H9 (cell line): ENCODE results near the gene EHD3. TPM values are rescaled to one million over a fixed set of nuclear protein-coding genes. Genes with fewer than 3 reads are reported as not detected.

ENCODE experiments used
- DNase-seq: peaks from one replicate; pipeline ENCODE4 v3.0.0-alpha.2; 2017
- H2AFZ ChIP-seq: one replicate; pipeline ENCODE4 v1.6.1; 2013; ENCODE audit warnings: mild to moderate bottlenecking, low read length, control low read depth, moderate library complexity
- H2AK5ac ChIP-seq: 2 replicates; pipeline ENCODE4 v1.6.1; 2013; ENCODE audit warnings: low read length, control low read depth, mixed read lengths; ENCODE audit not compliant: insufficient read length
- H2BK120ac ChIP-seq: one replicate; pipeline ENCODE4 v1.6.1; 2013; ENCODE audit warnings: low read depth, mild to moderate bottlenecking, low read length, control low read depth, inconsistent platforms; ENCODE audit not compliant: poor library complexity, severe bottlenecking
- H2BK12ac ChIP-seq: 2 replicates; pipeline ENCODE4 v1.6.1; 2013; ENCODE audit warnings: low read length, control low read depth, mixed read lengths, low read depth; ENCODE audit not compliant: insufficient read length
- H2BK15ac ChIP-seq: 2 replicates; pipeline ENCODE4 v1.6.1; 2013; ENCODE audit warnings: low read depth, low read length, control low read depth
- H2BK20ac ChIP-seq: one replicate; pipeline ENCODE4 v1.6.1; 2013; ENCODE audit warnings: low read depth, mild to moderate bottlenecking, low read length, control low read depth, inconsistent platforms; ENCODE audit not compliant: poor library complexity, severe bottlenecking
- H2BK5ac ChIP-seq: 2 replicates; pipeline ENCODE4 v1.6.1; 2013; ENCODE audit warnings: low read length, control low read depth, mixed read lengths; ENCODE audit not compliant: insufficient read length
- H3K14ac ChIP-seq: 2 replicates; pipeline ENCODE4 v1.6.1; 2013; ENCODE audit warnings: low read length, control low read depth; ENCODE audit not compliant: insufficient read depth
- H3K18ac ChIP-seq: 2 replicates; pipeline ENCODE4 v1.6.1; 2013; ENCODE audit warnings: low read depth, mild to moderate bottlenecking, mixed read lengths, low read length, control low read depth; ENCODE audit not compliant: insufficient read length
- H3K23ac ChIP-seq: 2 replicates; pipeline ENCODE4 v1.6.1; 2013; ENCODE audit warnings: low read length, control low read depth, mixed read lengths, low read depth; ENCODE audit not compliant: insufficient read length
- H3K23me2 ChIP-seq: 2 replicates; pipeline ENCODE4 v1.6.1; 2013; ENCODE audit warnings: low read depth, mild to moderate bottlenecking, mixed read lengths, low read length, control low read depth; ENCODE audit not compliant: insufficient read length, poor library complexity, severe bottlenecking
- H3K27ac ChIP-seq: 2 replicates; pipeline ENCODE4 v1.5.1; 2013; ENCODE audit warnings: low read length, control low read depth, mixed read lengths, low read depth; ENCODE audit not compliant: insufficient read length
- H3K27me3 ChIP-seq: 2 replicates; pipeline ENCODE4 v1.6.1; 2013; ENCODE audit warnings: low read length, control low read depth, inconsistent platforms; ENCODE audit not compliant: insufficient read depth
- H3K4ac ChIP-seq: 2 replicates; pipeline ENCODE4 v1.6.1; 2013; ENCODE audit warnings: low read depth, mild to moderate bottlenecking, control low read depth, inconsistent platforms, low read length, moderate library complexity
- H3K4me1 ChIP-seq: 2 replicates; pipeline ENCODE4 v1.6.1; 2013; ENCODE audit warnings: low read length, control low read depth, inconsistent platforms; ENCODE audit not compliant: insufficient read depth
- H3K4me2 ChIP-seq: 2 replicates; pipeline ENCODE4 v1.6.1; 2013; ENCODE audit warnings: low read length, control low read depth, mixed read lengths; ENCODE audit not compliant: insufficient read length, insufficient read depth
- H3K56ac ChIP-seq: 2 replicates; pipeline ENCODE4 v1.6.1; 2013; ENCODE audit warnings: low read depth, mild to moderate bottlenecking, mixed read lengths, low read length, control low read depth; ENCODE audit not compliant: insufficient read length
- H3K79me1 ChIP-seq: 2 replicates; pipeline ENCODE4 v1.6.1; 2013; ENCODE audit warnings: low read depth, mild to moderate bottlenecking, moderate library complexity, low read length, control low read depth, inconsistent platforms; ENCODE audit not compliant: insufficient read depth, poor library complexity, severe bottlenecking
- H3K79me2 ChIP-seq: 2 replicates; pipeline ENCODE4 v1.6.1; 2013; ENCODE audit warnings: low read length, control low read depth, inconsistent platforms; ENCODE audit not compliant: insufficient read depth
- H3K9ac ChIP-seq: 2 replicates; pipeline ENCODE4 v1.6.1; 2013; ENCODE audit warnings: low read length, control low read depth, mixed read lengths; ENCODE audit not compliant: insufficient read length; ENCODE audit errors: extremely low read depth
- H3K9me3 ChIP-seq: one replicate; pipeline ENCODE4 v1.6.1; 2013; ENCODE audit warnings: low read depth, low read length, inconsistent platforms; ENCODE audit not compliant: control insufficient read depth
- H3T11ph ChIP-seq: one replicate; pipeline ENCODE4 v1.6.1; 2013; ENCODE audit warnings: mild to moderate bottlenecking, low read length, control low read depth, inconsistent platforms
- H4K20me1 ChIP-seq: one replicate; pipeline ENCODE4 v1.6.1; 2013; ENCODE audit not compliant: control insufficient read depth, insufficient read length, insufficient read depth
- H4K5ac ChIP-seq: 2 replicates; pipeline ENCODE4 v1.6.1; 2013; ENCODE audit warnings: low read depth, mild to moderate bottlenecking, mixed read lengths, low read length, control low read depth; ENCODE audit not compliant: insufficient read length
- H4K8ac ChIP-seq: replicated peaks from 2 replicates; pipeline ENCODE4 v1.6.1; 2013; ENCODE audit warnings: low read length, control low read depth, mixed read lengths, low read depth; ENCODE audit not compliant: insufficient read length
- H4K91ac ChIP-seq: 2 replicates; pipeline ENCODE4 v1.6.1; 2013; ENCODE audit warnings: low read depth, mild to moderate bottlenecking, moderate library complexity, mixed read lengths, low read length, control low read depth; ENCODE audit not compliant: insufficient read length
- H3K27ac Mint-ChIP-seq, 3 experiments: 2 replicates in 2 of 3; 3 replicates in 1 of 3; pipeline ENCODE4 v1.8.0; 2020 to 2021; ENCODE audit warnings: mixed read lengths in 3 of 3, mild to moderate bottlenecking in 1 of 3, moderate library complexity in 1 of 3
- H3K27me3 Mint-ChIP-seq: 2 replicates; pipeline ENCODE4 v1.8.0; 2021; ENCODE audit warnings: low read depth, mild to moderate bottlenecking, moderate library complexity, mixed read lengths
- H3K36me3 Mint-ChIP-seq, 3 experiments: 2 replicates in 2 of 3; 3 replicates in 1 of 3; pipeline ENCODE4 v1.8.0; 2020 to 2021; ENCODE audit warnings: low read depth in 3 of 3, mixed read lengths in 3 of 3; ENCODE audit not compliant: insufficient read depth in 1 of 3
- H3K4me1 Mint-ChIP-seq, 2 experiments: 2 replicates each; pipeline ENCODE4 v1.8.0; 2020; ENCODE audit warnings: mixed read lengths in 2 of 2
- H3K4me3 Mint-ChIP-seq, 2 experiments: 2 replicates in 1 of 2; 3 replicates in 1 of 2; pipeline ENCODE4 v1.8.0; 2020 to 2021; ENCODE audit warnings: mild to moderate bottlenecking in 2 of 2, mixed read lengths in 2 of 2, moderate library complexity in 1 of 2
- H3K9me3 Mint-ChIP-seq, 2 experiments: 2 replicates in 1 of 2; 3 replicates in 1 of 2; pipeline ENCODE4 v1.8.0; 2020; ENCODE audit warnings: mild to moderate bottlenecking in 2 of 2, mixed read lengths in 2 of 2, moderate library complexity in 1 of 2
- WGBS: extraction: QIAGEN DNeasy Blood & Tissue Kit; methylation state at CpG from one replicate; pipeline ENCODE4 v1.1.7; 2013; ENCODE audit warnings: missing lambda C conversion rate, low lambda C conversion rate, mixed read lengths; ENCODE audit not compliant: insufficient read length; ENCODE audit errors: extremely low coverage; 5-methylcytosine and 5-hydroxymethylcytosine counted together
- total RNA-seq: library from RNA; stranded (reverse); gene quantifications from 2 replicates; pipeline ENCODE4 v1.2.1, GENCODE V29; 2021
- TF ChIP-seq, protein P1 (sequence below): fragments of 200-600 bp; sonication (generic); conservative IDR thresholded peaks from 3 replicates; pipeline ENCODE4 v1.8.0; 2021; ENCODE audit warnings: antibody characterized with exemption, mild to moderate bottlenecking

The EHD3 gene
- total RNA-seq, 1 experiment from 2014 or later, result 8.3 TPM

GRCh38 chr2:31240381-31241365 lies 6.7 kb downstream of the EHD3 start:
- Histone ChIP-seq H2BK20ac (no peak overlapping the region), H3K4me2 (no peak overlapping the region), H3K79me1 (no peaks in the 10 kb centered on the region), H2BK5ac (no peak overlapping the region), H4K20me1 (peaks cover 3% of the 10 kb centered on the region), H4K91ac (no peak overlapping the region), H3K27me3 (no peaks in the 10 kb centered on the region), H2BK120ac (no peak overlapping the region), H3K79me2 (no peaks in the 10 kb centered on the region), H3K27ac (no peak overlapping the region), H3K9me3 (no peaks in the 10 kb centered on the region), H2AK5ac (no peak overlapping the region), H3K23me2 (no peaks in the 10 kb centered on the region), H4K8ac (no peak overlapping the region), H2AFZ (no peak overlapping the region), H2BK12ac (no peak overlapping the region), H3K4me1 (no peaks in the 10 kb centered on the region), H3K4ac (no peak overlapping the region), H2BK15ac (no peak overlapping the region), H3K14ac (no peak overlapping the region), H3K23ac (no peak overlapping the region), H4K5ac (peak overlapping the region; percentile 13), H3T11ph (no peak overlapping the region), H3K9ac (no peak overlapping the region), H3K56ac (no peak overlapping the region), H3K18ac (no peak overlapping the region)
- Mint-ChIP-seq H3K27me3 (no peaks in the 10 kb centered on the region), H3K4me3 (no peak overlapping the region), H3K9me3 (no peaks in the 10 kb centered on the region), H3K27ac (no peak overlapping the region), H3K36me3 (peaks cover 1 to 9% (median 5%) of the 10 kb centered on the region in 3 experiments; a peak in 4 of 7 replicates), H3K4me1 (peaks cover 0 to 4% of the 10 kb centered on the region in 2 experiments; a peak in 2 of 4 replicates)
- TF ChIP-seq, protein P1, sequence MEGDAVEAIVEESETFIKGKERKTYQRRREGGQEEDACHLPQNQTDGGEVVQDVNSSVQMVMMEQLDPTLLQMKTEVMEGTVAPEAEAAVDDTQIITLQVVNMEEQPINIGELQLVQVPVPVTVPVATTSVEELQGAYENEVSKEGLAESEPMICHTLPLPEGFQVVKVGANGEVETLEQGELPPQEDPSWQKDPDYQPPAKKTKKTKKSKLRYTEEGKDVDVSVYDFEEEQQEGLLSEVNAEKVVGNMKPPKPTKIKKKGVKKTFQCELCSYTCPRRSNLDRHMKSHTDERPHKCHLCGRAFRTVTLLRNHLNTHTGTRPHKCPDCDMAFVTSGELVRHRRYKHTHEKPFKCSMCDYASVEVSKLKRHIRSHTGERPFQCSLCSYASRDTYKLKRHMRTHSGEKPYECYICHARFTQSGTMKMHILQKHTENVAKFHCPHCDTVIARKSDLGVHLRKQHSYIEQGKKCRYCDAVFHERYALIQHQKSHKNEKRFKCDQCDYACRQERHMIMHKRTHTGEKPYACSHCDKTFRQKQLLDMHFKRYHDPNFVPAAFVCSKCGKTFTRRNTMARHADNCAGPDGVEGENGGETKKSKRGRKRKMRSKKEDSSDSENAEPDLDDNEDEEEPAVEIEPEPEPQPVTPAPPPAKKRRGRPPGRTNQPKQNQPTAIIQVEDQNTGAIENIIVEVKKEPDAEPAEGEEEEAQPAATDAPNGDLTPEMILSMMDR, result no peak
- DNase-seq, result peak; percentile 12
- no CpG with 5 or more reads among the region's 11 CpGs for WGBS
